K562 (cell line): ENCODE data around the gene HECW1. TPM values are rescaled to one million over a fixed set of nuclear protein-coding genes. Genes with fewer than 3 reads are reported as not detected.

Experiments
- C11orf30 ChIP-seq: fragments of 450-650 bp; IDR thresholded peaks from 2 replicates; pipeline ENCODE4 v1.6.1; 2016; ENCODE audit warnings: low read depth, mild to moderate bottlenecking
- CCNT2 ChIP-seq: IDR thresholded peaks from 2 replicates; pipeline ENCODE4 v1.6.1; 2011; ENCODE audit warnings: borderline replicate concordance, low read depth, mild to moderate bottlenecking, moderate library complexity, mixed read lengths, low read length; ENCODE audit not compliant: insufficient read length; ENCODE audit errors: extremely low read depth
- HMBOX1 ChIP-seq: sonication (generic); IDR thresholded peaks from 2 replicates; pipeline ENCODE4 v1.6.1; 2016
- ILF3 ChIP-seq: fragments of 450-650 bp; IDR thresholded peaks from 2 replicates; pipeline ENCODE4 v1.6.1; 2018; ENCODE audit warnings: antibody characterized with exemption, mild to moderate bottlenecking, moderate library complexity, borderline replicate concordance
- JUND ChIP-seq, 2 experiments: IDR thresholded peaks; 2 replicates in 1 of 2; 3 replicates in 1 of 2; pipeline ENCODE4 v1.6.1; 2011; ENCODE audit warnings: borderline replicate concordance in 2 of 2, low read depth in 2 of 2, low read length in 2 of 2, improper control_type of control experiment in 1 of 2, missing biosample characterization in 1 of 2, missing genetic modification characterization in 1 of 2, missing genetic modification reagents in 1 of 2
- L3MBTL2 ChIP-seq: fragments of 450-650 bp; IDR thresholded peaks from 2 replicates; pipeline ENCODE4 v1.6.1; 2016; ENCODE audit warnings: mild to moderate bottlenecking, moderate library complexity
- LCOR ChIP-seq: sonication (generic); formaldehyde crosslinking; IDR thresholded peaks from 2 replicates; pipeline ENCODE4 v1.8.0; 2022; ENCODE audit warnings: mild to moderate bottlenecking, missing genetic modification reagents
- MLX ChIP-seq, 2 experiments: fragments of 450-650 bp in 1 of 2; sonication (generic) in 1 of 2; formaldehyde crosslinking; conservative IDR thresholded peaks; 2 replicates each; pipeline versions ENCODE4 v1.4.0 to v1.8.1; 2020 to 2022; ENCODE audit warnings: mild to moderate bottlenecking in 1 of 2, missing genetic modification reagents in 1 of 2
- NCOA2 ChIP-seq, 2 experiments: fragments of 450-650 bp; IDR thresholded peaks; 2 replicates each; pipeline ENCODE4 v1.6.1; 2018; ENCODE audit warnings: mild to moderate bottlenecking in 2 of 2, moderate library complexity in 1 of 2; ENCODE audit not compliant: partially characterized antibody in 2 of 2
- NR2C1 ChIP-seq, 2 experiments: fragments of 450-650 bp; IDR thresholded peaks; 2 replicates each; pipeline ENCODE4 v1.6.1; 2017; ENCODE audit warnings: mild to moderate bottlenecking in 2 of 2, antibody characterized with exemption in 1 of 2, inconsistent platforms in 1 of 2, missing compliant biosample characterization in 1 of 2, missing genetic modification characterization in 1 of 2
- PHB2 ChIP-seq: fragments of 450-650 bp; IDR thresholded peaks from 2 replicates; pipeline ENCODE4 v1.6.1; 2017; ENCODE audit warnings: low read depth
- POLR2H ChIP-seq: IDR thresholded peaks from 2 replicates; pipeline ENCODE4 v1.6.1; 2016; ENCODE audit warnings: missing genetic modification characterization, low read depth, mild to moderate bottlenecking, control low read depth, missing compliant biosample characterization, moderate library complexity
- RBFOX2 ChIP-seq: fragments of 200-400 bp; formaldehyde crosslinking; IDR thresholded peaks from 2 replicates; pipeline ENCODE4 v1.6.1; 2017; ENCODE audit warnings: low read depth, mild to moderate bottlenecking, low read length, moderate library complexity
- RCOR1 ChIP-seq, 2 experiments: IDR thresholded peaks; 2 replicates each; pipeline ENCODE4 v1.6.1; 2012; ENCODE audit warnings: low read depth in 2 of 2, low read length in 2 of 2, borderline replicate concordance in 1 of 2, improper control_type of control experiment in 1 of 2
- SMARCE1 ChIP-seq: fragments of 450-650 bp; IDR thresholded peaks from 2 replicates; pipeline ENCODE4 v1.7.1; 2016; ENCODE audit warnings: mild to moderate bottlenecking
- SPI1 ChIP-seq: IDR thresholded peaks from 2 replicates; pipeline ENCODE4 v1.6.1; 2011; ENCODE audit warnings: low read depth, low read length, control low read depth, borderline replicate concordance
- TEAD2 ChIP-seq: fragments of 450-650 bp; IDR thresholded peaks from 2 replicates; pipeline ENCODE4 v1.6.1; 2016; ENCODE audit warnings: missing genetic modification characterization, control low read depth, missing compliant biosample characterization
- ZNF766 ChIP-seq: fragments of 200-800 bp; sonication (Bioruptor generic); conservative IDR thresholded peaks from 2 replicates; pipeline ENCODE4 v1.6.1; 2016; ENCODE audit warnings: missing genetic modification characterization, missing compliant biosample characterization
- ZNF778 ChIP-seq: fragments of 450-650 bp; formaldehyde crosslinking; IDR thresholded peaks from 2 replicates; pipeline ENCODE4 v1.4.0; 2020; ENCODE audit warnings: mild to moderate bottlenecking, moderate library complexity
- polyA plus RNA-seq, 8 experiments: library from polyadenylated mRNA; depleted of rRNA in 4 of 8; stranded (reverse) in 5 of 8; unstranded in 3 of 8; fragments of >200 nt; fragmentation: Nextera tagmentation in 2 of 8; fragmentation: Illumina TruSeq in 1 of 8; extraction: Ambion mirVana in 2 of 8; extraction: Trizol in 1 of 8; gene quantifications; 2 replicates each; pipeline versions ENCODE4 v1.2.1 to v1.2.3, GENCODE V29; 2011 to 2014; ENCODE audit warnings: inconsistent platforms in 1 of 8, missing spikeins in 1 of 8
- total RNA-seq, 7 experiments: library from RNA; depleted of rRNA in 6 of 7; stranded (reverse); fragments of >200 nt in 6 of 7; fragmentation: Illumina TruSeq in 2 of 7; extraction: Trizol in 2 of 7; gene quantifications; 2 replicates each; pipeline versions ENCODE4 v1.2.1 to v1.2.3, GENCODE V29; 2011 to 2021; ENCODE audit warnings: low replicate concordance in 1 of 7
- TF ChIP-seq, protein P1 (sequence below): fragments of 450-650 bp; IDR thresholded peaks from 2 replicates; pipeline ENCODE4 v1.6.1; 2017; ENCODE audit warnings: antibody characterized with exemption, mild to moderate bottlenecking

The HECW1 gene
- total and polyA plus RNA-seq, 9 of the 15 experiments (the other 6 are each of a cell fraction or from before 2014, with no cell fraction given): 0.07 to 0.31 (median 0.13) TPM; not detected in 4

- 0 out of 2 replicates have a peak, but pooled peaks have one; percentile 15 for TF ChIP-seq TEAD2 (tag)
- peak; percentile 71 for TF ChIP-seq POLR2H (tag)
- peak; percentile 83; the same call in 1 of the 2 replicates for TF ChIP-seq SMARCE1
- TF ChIP-seq, protein P1, sequence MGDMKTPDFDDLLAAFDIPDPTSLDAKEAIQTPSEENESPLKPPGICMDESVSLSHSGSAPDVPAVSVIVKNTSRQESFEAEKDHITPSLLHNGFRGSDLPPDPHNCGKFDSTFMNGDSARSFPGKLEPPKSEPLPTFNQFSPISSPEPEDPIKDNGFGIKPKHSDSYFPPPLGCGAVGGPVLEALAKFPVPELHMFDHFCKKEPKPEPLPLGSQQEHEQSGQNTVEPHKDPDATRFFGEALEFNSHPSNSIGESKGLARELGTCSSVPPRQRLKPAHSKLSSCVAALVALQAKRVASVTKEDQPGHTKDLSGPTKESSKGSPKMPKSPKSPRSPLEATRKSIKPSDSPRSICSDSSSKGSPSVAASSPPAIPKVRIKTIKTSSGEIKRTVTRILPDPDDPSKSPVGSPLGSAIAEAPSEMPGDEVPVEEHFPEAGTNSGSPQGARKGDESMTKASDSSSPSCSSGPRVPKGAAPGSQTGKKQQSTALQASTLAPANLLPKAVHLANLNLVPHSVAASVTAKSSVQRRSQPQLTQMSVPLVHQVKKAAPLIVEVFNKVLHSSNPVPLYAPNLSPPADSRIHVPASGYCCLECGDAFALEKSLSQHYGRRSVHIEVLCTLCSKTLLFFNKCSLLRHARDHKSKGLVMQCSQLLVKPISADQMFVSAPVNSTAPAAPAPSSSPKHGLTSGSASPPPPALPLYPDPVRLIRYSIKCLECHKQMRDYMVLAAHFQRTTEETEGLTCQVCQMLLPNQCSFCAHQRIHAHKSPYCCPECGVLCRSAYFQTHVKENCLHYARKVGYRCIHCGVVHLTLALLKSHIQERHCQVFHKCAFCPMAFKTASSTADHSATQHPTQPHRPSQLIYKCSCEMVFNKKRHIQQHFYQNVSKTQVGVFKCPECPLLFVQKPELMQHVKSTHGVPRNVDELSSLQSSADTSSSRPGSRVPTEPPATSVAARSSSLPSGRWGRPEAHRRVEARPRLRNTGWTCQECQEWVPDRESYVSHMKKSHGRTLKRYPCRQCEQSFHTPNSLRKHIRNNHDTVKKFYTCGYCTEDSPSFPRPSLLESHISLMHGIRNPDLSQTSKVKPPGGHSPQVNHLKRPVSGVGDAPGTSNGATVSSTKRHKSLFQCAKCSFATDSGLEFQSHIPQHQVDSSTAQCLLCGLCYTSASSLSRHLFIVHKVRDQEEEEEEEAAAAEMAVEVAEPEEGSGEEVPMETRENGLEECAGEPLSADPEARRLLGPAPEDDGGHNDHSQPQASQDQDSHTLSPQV: peak; percentile 87
- no peak for TF ChIP-seq NR2C1 (IDR thresholded peaks at IDR 0.05)
- TF ChIP-seq NR2C1 (tag; IDR thresholded peaks at IDR 0.05): peak; percentile 43; the same call in 1 of the 2 replicates
- TF ChIP-seq HMBOX1: peak; percentile 50; the same call in 1 of the 2 replicates
- TF ChIP-seq C11orf30: peak; percentile 94
- peak in 1 of 2 experiments; percentile 76; a peak in 1 of 4 replicates for TF ChIP-seq RCOR1 (IDR thresholded peaks at IDR 0.05; ENCODE audit: borderline replicate concordance in 1 of 2, low read depth in 2 of 2, low read length in 2 of 2)
- TF ChIP-seq SPI1: peak; percentile 92
- peak; percentile 94 for TF ChIP-seq JUND (IDR thresholded peaks at IDR 0.05; ENCODE audit: borderline replicate concordance, low read depth, low read length)
- TF ChIP-seq JUND (tag; IDR thresholded peaks at IDR 0.05; ENCODE audit: borderline replicate concordance, low read depth, low read length): peak; percentile 93; the same call in 2 of the 3 replicates
- TF ChIP-seq L3MBTL2: peak; percentile 56; the same call in 1 of the 2 replicates
- TF ChIP-seq RBFOX2: peak; percentile 59
- TF ChIP-seq NCOA2 (IDR thresholded peaks at IDR 0.05; ENCODE audit: partially characterized antibody in 2 of 2): peak in 1 of 2 experiments; percentile 18
- TF ChIP-seq CCNT2: peak; percentile 30
- no peak for TF ChIP-seq MLX (CRISPR knock-in tag; conservative IDR thresholded peaks at IDR 0.05)
- no peak for TF ChIP-seq PHB2
- peak; percentile 60 for TF ChIP-seq ZNF766 (CRISPR knock-in tag)
- TF ChIP-seq ZNF778 (CRISPR knock-in tag): no peak
- peak; percentile 70; the same call in 1 of the 2 replicates for TF ChIP-seq LCOR (CRISPR knock-in tag)
- TF ChIP-seq ILF3: no peak
Measured at GRCh38 chr7:43572516-43573049, 460.1 kb downstream of the HECW1 start (continued).
